GM03348 (cell line): Measurements from ENCODE around the gene RAD51B.

ENCODE experiments used
- DNase-seq: peaks from one replicate; pipeline ENCODE4 v3.0.0; 2012; ENCODE audit warnings: low spot score

The RAD51B gene

GRCh38 chr14:68532496-68532895 lies 712.9 kb downstream of the RAD51B start:
- DNase-seq: no peak

GRCh38 chr14:68534276-68534675 lies 714.7 kb downstream of the RAD51B start:
- no peak for DNase-seq

GRCh38 chr14:68535404-68536017 lies 715.9 kb downstream of the RAD51B start:
- DNase-seq: peak; percentile 63

- DNase-seq: no peak
Measured at GRCh38 chr14:68536018-68536410, 716.4 kb downstream of the RAD51B start.

GRCh38 chr14:68538639-68539038 lies 719.1 kb downstream of the RAD51B start:
- no peak for DNase-seq

- no peak for DNase-seq
Measured at GRCh38 chr14:68539241-68539737, 719.7 kb downstream of the RAD51B start.

GRCh38 chr14:68539789-68540188 lies 720.2 kb downstream of the RAD51B start:
- no peak for DNase-seq

- DNase-seq: no peak
Measured at GRCh38 chr14:68541178-68541896, 721.8 kb downstream of the RAD51B start.

- no peak for DNase-seq
Measured at GRCh38 chr14:68542346-68542745, 722.8 kb downstream of the RAD51B start.

- no peak for DNase-seq
Measured at GRCh38 chr14:68543516-68543915, 723.9 kb downstream of the RAD51B start.

GRCh38 chr14:68544081-68544892 lies 724.7 kb downstream of the RAD51B start:
- DNase-seq: peak; percentile 87

GRCh38 chr14:68546839-68547238 lies 727.3 kb downstream of the RAD51B start:
- peak; percentile 65 for DNase-seq

- DNase-seq: peak; percentile 80
Measured at GRCh38 chr14:68547305-68548193, 728.0 kb downstream of the RAD51B start.

- peak; percentile 92 for DNase-seq
Measured at GRCh38 chr14:68548194-68549076, 728.9 kb downstream of the RAD51B start.

GRCh38 chr14:68550338-68550715 lies 730.7 kb downstream of the RAD51B start:
- DNase-seq: no peak

GRCh38 chr14:68551045-68551683 lies 731.6 kb downstream of the RAD51B start:
- DNase-seq: no peak

GRCh38 chr14:68552075-68552474 lies 732.5 kb downstream of the RAD51B start:
- no peak for DNase-seq

- DNase-seq: peak; percentile 35
Measured at GRCh38 chr14:68552602-68553001, 733.0 kb downstream of the RAD51B start.

- DNase-seq: peak; percentile 33
Measured at GRCh38 chr14:68553311-68553710, 733.7 kb downstream of the RAD51B start.

GRCh38 chr14:68554231-68554630 lies 734.7 kb downstream of the RAD51B start:
- no peak for DNase-seq
